K562 (cell line): ENCODE measurements around the gene KIF6.

Experiments used
- CTCF ChIP-seq, 3 experiments: IDR thresholded peaks in 2 of 3; conservative IDR thresholded peaks in 1 of 3; 2 replicates each; pipeline ENCODE4 v1.5.1; 2011 to 2012; ENCODE audit warnings: low read length in 3 of 3, mild to moderate bottlenecking in 3 of 3, control low read depth in 2 of 3, improper control_type of control experiment in 1 of 3, inconsistent platforms in 1 of 3, low read depth in 1 of 3, mixed read lengths in 1 of 3, moderate library complexity in 1 of 3; ENCODE audit not compliant: insufficient read depth in 2 of 3
- DNMT1 ChIP-seq: fragments of 450-650 bp; IDR thresholded peaks from 2 replicates; pipeline ENCODE4 v1.6.1; 2016; ENCODE audit warnings: antibody characterized with exemption, mild to moderate bottlenecking
- EP300 ChIP-seq: IDR thresholded peaks from 2 replicates; pipeline ENCODE4 v1.6.1; 2012; ENCODE audit warnings: low read length, improper control_type of control experiment
- EZH2 ChIP-seq: IDR thresholded peaks from 2 replicates; pipeline ENCODE4 v1.6.1; 2012; ENCODE audit warnings: low read depth, mild to moderate bottlenecking, inconsistent platforms, low read length, borderline replicate concordance
- KLF1 ChIP-seq: fragments of 450-650 bp; IDR thresholded peaks from 2 replicates; pipeline ENCODE4 v1.6.1; 2016; ENCODE audit warnings: missing genetic modification characterization, missing compliant biosample characterization
- NR1H2 ChIP-seq: sonication (generic); formaldehyde crosslinking; IDR thresholded peaks from 2 replicates; pipeline ENCODE4 v1.4.0; 2020; ENCODE audit warnings: mild to moderate bottlenecking, missing genetic modification reagents
- STAT6 ChIP-seq: sonication (generic); formaldehyde crosslinking; IDR thresholded peaks from 2 replicates; pipeline ENCODE4 v1.8.1; 2023; ENCODE audit warnings: mild to moderate bottlenecking, missing genetic modification reagents
- TRIM28 ChIP-seq: fragments of 450-650 bp; IDR thresholded peaks from 2 replicates; pipeline ENCODE4 v1.6.1; 2017
- ZNF133 ChIP-seq: fragments of 250-450 bp; sonication (Bioruptor Pico); IDR thresholded peaks from 2 replicates; pipeline ENCODE4 v1.4.0; 2020; ENCODE audit warnings: mild to moderate bottlenecking
- ZNF512 ChIP-seq: IDR thresholded peaks from 2 replicates; pipeline ENCODE4 v1.6.1; 2016; ENCODE audit warnings: missing genetic modification characterization, missing compliant biosample characterization
- ZNF639 ChIP-seq, 2 experiments: fragments of 200-800 bp in 1 of 2; sonication (Bioruptor generic) in 1 of 2; sonication (generic) in 1 of 2; formaldehyde crosslinking in 1 of 2; IDR thresholded peaks in 1 of 2; conservative IDR thresholded peaks in 1 of 2; 2 replicates each; pipeline versions ENCODE4 v1.5.0 to v1.6.1; 2016 to 2020; ENCODE audit warnings: missing compliant biosample characterization in 1 of 2, missing genetic modification characterization in 1 of 2, missing genetic modification reagents in 1 of 2
- ZNF655 ChIP-seq: fragments of 250-450 bp; sonication (Bioruptor Pico); IDR thresholded peaks from 2 replicates; pipeline ENCODE4 v1.5.0; 2021

- TF ChIP-seq KLF1 = no peak
- TF ChIP-seq TRIM28 = no peak
- TF ChIP-seq STAT6 (CRISPR knock-in tag) = no peak
- TF ChIP-seq CTCF (IDR thresholded peaks at IDR 0.05 in 2 of 3, conservative IDR thresholded peaks at IDR 0.05 in 1 of 3; ENCODE audit: insufficient read depth in 2 of 3, low read depth in 1 of 3, low read length in 3 of 3) = no peak
- no peak for TF ChIP-seq ZNF512 (tag)
- no peak for TF ChIP-seq EP300
- TF ChIP-seq NR1H2 (CRISPR knock-in tag) = no peak
- no peak for TF ChIP-seq ZNF639 (CRISPR knock-in tag; conservative IDR thresholded peaks at IDR 0.05 in 1 of 2, IDR thresholded peaks at IDR 0.05 in 1 of 2)
- no peak for TF ChIP-seq ZNF655 (CRISPR knock-in tag)
- TF ChIP-seq ZNF133 (CRISPR knock-in tag) = no peak
- no peak for TF ChIP-seq EZH2
- no peak for TF ChIP-seq DNMT1
Measured at GRCh38 chr6:39375405-39375804, 349.8 kb downstream of the KIF6 start.
